Astrocyte of the cerebellum (primary cell): Measurements from ENCODE around the gene SPHKAP.
"Not testable (repeated sequence)": the region's sequence is repeated elsewhere in the genome, so short reads cannot be mapped to it uniquely, and the experiment has no call there.

Source experiments
- DNase-seq: peaks from one replicate; pipeline ENCODE4 v3.0.0-alpha.2; 2011; ENCODE audit warnings: low read depth
- H3K4me3 ChIP-seq: 2 replicates; pipeline ENCODE4 v1.5.1; 2011; ENCODE audit warnings: mild to moderate bottlenecking, low read depth, low read length, moderate library complexity
- in situ Hi-C: cut with HindIII; loops from 2 replicates; pipeline ENCODE4 v1.10.0; 2017; ENCODE audit warnings: low sequenced_read_pairs
- TF ChIP-seq, protein P1 (sequence below): IDR thresholded peaks from 2 replicates; pipeline ENCODE4 v1.5.1; 2012; ENCODE audit warnings: low read length, low read depth, moderate library complexity, mild to moderate bottlenecking; ENCODE audit errors: missing control alignments

The SPHKAP gene

DNA sequence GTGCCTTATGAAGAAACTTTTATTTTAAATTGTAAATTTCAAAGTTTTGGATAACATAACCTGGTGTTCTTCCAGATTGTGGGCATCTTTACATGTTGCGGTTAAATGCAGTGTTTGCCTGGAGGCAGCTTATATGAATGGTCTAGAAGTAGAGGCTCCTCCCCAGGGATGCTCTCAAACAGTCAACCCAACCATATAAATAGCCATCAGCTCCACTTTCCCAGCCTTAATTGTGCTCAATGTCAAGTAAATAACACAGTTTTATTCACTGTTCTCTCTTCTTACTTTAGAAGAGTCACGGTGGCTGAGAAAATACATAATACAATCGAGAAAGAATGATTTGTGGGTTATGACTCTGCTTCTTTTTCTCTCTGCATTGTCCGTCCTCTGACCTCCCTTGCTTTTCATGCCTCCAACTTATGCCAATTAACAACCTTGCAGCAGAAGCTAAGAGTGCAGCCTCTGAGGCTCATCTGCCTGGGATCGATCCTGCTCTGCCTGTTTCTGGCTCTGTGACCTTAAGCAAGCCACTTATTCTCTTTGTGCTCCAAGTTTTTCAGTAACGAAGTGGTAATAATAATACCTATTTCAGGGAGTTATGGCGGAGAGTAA, 209.8 kb downstream of the SPHKAP start:
- in situ Hi-C loops, result no loop called here
- TF ChIP-seq, protein P1, sequence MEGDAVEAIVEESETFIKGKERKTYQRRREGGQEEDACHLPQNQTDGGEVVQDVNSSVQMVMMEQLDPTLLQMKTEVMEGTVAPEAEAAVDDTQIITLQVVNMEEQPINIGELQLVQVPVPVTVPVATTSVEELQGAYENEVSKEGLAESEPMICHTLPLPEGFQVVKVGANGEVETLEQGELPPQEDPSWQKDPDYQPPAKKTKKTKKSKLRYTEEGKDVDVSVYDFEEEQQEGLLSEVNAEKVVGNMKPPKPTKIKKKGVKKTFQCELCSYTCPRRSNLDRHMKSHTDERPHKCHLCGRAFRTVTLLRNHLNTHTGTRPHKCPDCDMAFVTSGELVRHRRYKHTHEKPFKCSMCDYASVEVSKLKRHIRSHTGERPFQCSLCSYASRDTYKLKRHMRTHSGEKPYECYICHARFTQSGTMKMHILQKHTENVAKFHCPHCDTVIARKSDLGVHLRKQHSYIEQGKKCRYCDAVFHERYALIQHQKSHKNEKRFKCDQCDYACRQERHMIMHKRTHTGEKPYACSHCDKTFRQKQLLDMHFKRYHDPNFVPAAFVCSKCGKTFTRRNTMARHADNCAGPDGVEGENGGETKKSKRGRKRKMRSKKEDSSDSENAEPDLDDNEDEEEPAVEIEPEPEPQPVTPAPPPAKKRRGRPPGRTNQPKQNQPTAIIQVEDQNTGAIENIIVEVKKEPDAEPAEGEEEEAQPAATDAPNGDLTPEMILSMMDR, result no peak
- no peak for DNase-seq
- H3K4me3 ChIP-seq, result no peak overlapping the region

GRCh38 chr2:227960317-227960716, 221.2 kb downstream of the SPHKAP start:
- no peak for DNase-seq
- TF ChIP-seq, protein P1, result no peak
- H3K4me3 ChIP-seq, result no peak overlapping the region
- in situ Hi-C loops, result no loop called here

DNA sequence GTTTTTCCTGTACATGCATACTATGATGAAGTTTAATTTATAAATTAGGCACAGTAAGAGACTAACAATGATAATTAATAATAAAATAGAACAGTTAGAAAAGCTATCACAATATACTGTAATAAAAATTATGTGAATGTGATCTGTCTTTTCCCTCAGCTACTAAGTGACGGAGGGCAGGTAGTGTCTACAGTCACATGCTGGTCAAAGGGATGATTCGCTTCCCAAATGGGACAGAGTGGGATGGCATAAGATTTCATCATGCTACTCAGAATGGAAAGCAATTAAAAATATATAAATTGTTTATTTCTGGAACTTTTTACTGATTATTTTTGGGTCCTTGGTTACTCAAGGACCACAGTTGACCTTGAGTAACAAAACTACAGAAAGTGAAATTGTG, 238.5 kb downstream of the SPHKAP start:
- DNase-seq, result no peak
- TF ChIP-seq, protein P1, result no peak
- H3K4me3 ChIP-seq, result no peak overlapping the region
- in situ Hi-C loops, result no loop called here

GRCh38 chr2:227942021-227942420, 239.5 kb downstream of the SPHKAP start:
- TF ChIP-seq, protein P1, result no peak
- DNase-seq, result no peak
- in situ Hi-C loops, result no loop called here
- no peak overlapping the region for H3K4me3 ChIP-seq

GRCh38 chr2:227939271-227940027, 242.0 kb downstream of the SPHKAP start:
- TF ChIP-seq, protein P1, result peak; percentile 52
- DNase-seq, result peak; percentile 8
- in situ Hi-C loops, result no loop called here
- no peak overlapping the region for H3K4me3 ChIP-seq

- DNase-seq, in situ Hi-C loops, H3K4me3 ChIP-seq: not testable (repeated sequence)
These were observed 245.2 kb downstream of the SPHKAP start for GRCh38 chr2:227936249-227936648.

DNA sequence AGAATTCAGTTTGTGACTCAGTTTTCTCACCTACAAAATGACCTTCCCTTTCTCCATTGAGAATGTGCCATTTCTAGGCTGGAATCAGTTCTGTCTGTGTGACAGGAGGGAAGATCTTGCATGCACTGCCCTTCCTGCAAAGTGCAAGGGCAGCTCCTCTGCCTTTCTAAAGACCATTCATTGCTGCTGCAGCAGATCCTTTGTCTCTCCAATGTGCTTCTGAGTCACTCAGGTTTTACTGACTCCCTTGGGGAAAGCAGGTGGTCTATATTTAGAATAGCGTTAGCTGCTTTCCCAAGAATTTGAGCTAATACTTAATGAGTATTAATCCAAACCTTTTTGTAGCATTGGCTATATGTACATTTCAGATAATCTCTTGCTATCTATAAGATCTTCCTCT, 247.6 kb downstream of the SPHKAP start:
- in situ Hi-C loops, result no loop called here
- H3K4me3 ChIP-seq, result no peak overlapping the region
- TF ChIP-seq, protein P1, result no peak
- no peak for DNase-seq
